ENCODE data around the gene NRXN3. TPM values are rescaled to one million over a fixed set of nuclear protein-coding genes. Genes with fewer than 3 reads are reported as not detected.
A peak's percentile ranks its signal among the peaks of the same experiment; 100 is the strongest.

The NRXN3 gene
- total and polyA plus RNA-seq, 2 of the 13 experiments (the other 11 are each of a cell fraction or from before 2014, with no cell fraction given): 0.03 TPM; not detected in 1

GRCh38 chr14:78788467-78789360 is 618.5 kb downstream of the NRXN3 start (continued):
- TF ChIP-seq ZBED4 (CRISPR knock-in tag; IDR thresholded peaks at IDR 0.05; ENCODE audit: borderline replicate concordance) (no peak), ZNF253 (CRISPR knock-in tag; IDR thresholded peaks at IDR 0.05; ENCODE audit: borderline replicate concordance) (no peak), ASH2L (IDR thresholded peaks at IDR 0.05; ENCODE audit: insufficient read length, low read depth, low read length) (no peak), ZMYM3 (CRISPR knock-in tag; IDR thresholded peaks at IDR 0.05) (no peak)

- Histone ChIP-seq H3K9me3 (ENCODE audit: low read length) (no peaks in the 10 kb centered on the region), H3K4me1 (ENCODE audit: insufficient read depth, low read length) (no peaks in the 10 kb centered on the region), H3K27me3 (ENCODE audit: control insufficient read depth in 1 of 2, insufficient read depth in 2 of 2, low read length in 2 of 2) (no peaks in the 10 kb centered on the region), H3K4me2 (ENCODE audit: low read depth, low read length) (no peak overlapping the region), H3K9ac (ENCODE audit: insufficient read depth, low read depth, low read length) (no peak overlapping the region), H2AFZ (ENCODE audit: low read length) (no peak overlapping the region), H3K27ac (ENCODE audit: extremely low read length, insufficient read depth, low read length) (no peak overlapping the region), H3K4me3 (replicated peaks in 1 of 3; ENCODE audit: insufficient read depth in 1 of 3, low read depth in 2 of 3, low read length in 3 of 3) (no peak overlapping the region), H3K79me2 (ENCODE audit: insufficient read depth, low read length) (no peaks in the 10 kb centered on the region), H4K20me1 (ENCODE audit: insufficient read depth, low read length) (no peaks in the 10 kb centered on the region), H3K36me3 (replicated peaks in 1 of 2; ENCODE audit: control insufficient read depth in 1 of 2, insufficient read depth in 2 of 2, low read length in 2 of 2) (no peaks in the 10 kb centered on the region)
- intact Hi-C loops (cut with micrococcal nuclease; ENCODE audit: unreplicated experiment) (loop anchor here (2.0 kb wide), 1 partner anchor 47 kb away; no protein-coding TSS in a partner anchor), in situ Hi-C loops (cut with HindIII; ENCODE audit: extremely low pct_ligation_motif_present, low pct_unique_long_range_greater_than_20kb) (no loop called here)
- CTCF ChIA-PET (ENCODE audit: low intra/inter-chr PET ratio, low total read pairs): no interaction called here
- POLR2A ChIA-PET: no interaction called here
- ATAC-seq (0 out of 3 replicates have a peak, but pooled peaks have one; percentile 25), DNase-seq (ENCODE audit: low spot score) (no peak), FAIRE-seq (no peak)
- BruUV-seq (replicated peaks): no TSS peak
- TF ChIP-seq ZBTB42 (CRISPR knock-in tag; IDR thresholded peaks at IDR 0.05) (no peak), ELF1 (CRISPR knock-in tag; IDR thresholded peaks at IDR 0.05) (no peak), NFATC3 (CRISPR knock-in tag; IDR thresholded peaks at IDR 0.05) (no peak), ZNF546 (CRISPR knock-in tag; conservative IDR thresholded peaks at IDR 0.05) (no peak), PBX3 (CRISPR knock-in tag; IDR thresholded peaks at IDR 0.05; ENCODE audit: borderline replicate concordance) (no peak), ESRRA (CRISPR knock-in tag; IDR thresholded peaks at IDR 0.05; ENCODE audit: low read depth) (no peak), NFE2L1 (CRISPR knock-in tag; IDR thresholded peaks at IDR 0.05; ENCODE audit: borderline replicate concordance) (no peak)
- 0% methylated on average over 2 of the region's 2 CpGs for WGBS (ENCODE audit: low lambda C conversion rate)
These were observed 620.1 kb downstream of the NRXN3 start for GRCh38 chr14:78790271-78790670.

Measured in HepG2 (cell line).